ENCODE results near the gene ATR.
"Not testable (repeated sequence)": the region's sequence is repeated elsewhere in the genome, so short reads cannot be mapped to it uniquely, and the experiment has no call there.

ATR gene

DNA sequence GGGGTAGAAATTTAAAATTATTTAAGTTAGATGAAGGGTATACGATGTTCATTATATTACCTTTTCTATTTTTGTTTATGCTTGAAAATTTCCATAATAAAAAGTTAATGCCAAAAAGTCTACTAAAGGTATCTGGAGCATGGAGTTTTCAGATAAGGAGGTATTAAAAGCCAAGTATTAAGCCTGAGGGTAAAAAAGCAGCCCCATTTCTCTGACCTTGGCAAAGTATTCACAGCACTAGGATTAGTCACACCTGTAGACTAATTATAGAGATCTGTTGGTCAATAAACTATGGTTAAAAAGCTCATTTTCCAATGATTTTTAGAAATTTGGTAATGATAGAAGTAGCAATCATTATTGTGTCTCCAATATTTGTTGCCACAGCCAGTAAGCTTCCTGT is 153.8 kb downstream of the ATR start:
- peaks cover 14% of the 10 kb centered on the region for H3K36me3 ChIP-seq (ENCODE audit: insufficient read depth, low read length)

DNA sequence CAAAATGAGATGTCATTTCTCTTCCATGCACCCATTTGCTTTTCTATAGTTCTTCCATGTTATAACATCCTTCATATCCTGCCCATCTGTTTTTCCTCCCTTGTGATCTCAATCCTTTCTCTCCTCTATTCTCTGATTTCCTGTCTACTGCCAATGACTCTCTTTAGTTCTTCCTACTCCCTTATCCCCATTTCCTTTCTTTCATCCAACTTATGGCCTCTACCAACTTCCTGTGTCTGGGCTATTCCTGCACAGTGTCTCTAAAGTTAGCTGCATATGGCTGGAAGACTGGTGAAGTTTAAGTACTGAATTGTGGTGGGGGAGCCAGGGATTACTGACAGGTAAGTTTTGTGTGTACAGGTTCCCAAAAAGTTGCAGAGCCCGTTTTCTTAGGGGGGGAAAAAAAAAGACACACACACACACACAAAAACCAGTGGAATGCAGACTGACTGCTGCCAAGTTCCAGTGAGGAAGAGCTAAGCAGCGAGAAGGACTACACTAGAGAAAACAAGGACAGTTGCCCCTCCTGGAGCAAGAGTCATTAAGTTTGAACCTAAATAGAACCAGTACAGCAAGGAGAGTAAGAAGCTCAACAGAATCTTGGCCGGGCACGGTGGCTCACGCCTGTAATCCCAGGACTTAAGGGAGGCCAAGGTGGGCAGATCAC is 159.5 kb downstream of the ATR start:
- Histone ChIP-seq H3K9me3 (ENCODE audit: low read depth, low read length) (no peaks in the 10 kb centered on the region), H3K27ac (no peak overlapping the region), H3K36me3 (ENCODE audit: insufficient read depth, low read length) (peaks cover 24% of the 10 kb centered on the region), H3K4me3 (no peak overlapping the region), H3K9ac (ENCODE audit: insufficient read length) (no peak overlapping the region)
- no peak for TF ChIP-seq FOXP2 (optimal IDR thresholded peaks at IDR 0.05; ENCODE audit: control extremely low read depth, extremely low read length, insufficient read depth)
- TF ChIP-seq POLR2AphosphoS5 (IDR thresholded peaks at IDR 0.05; ENCODE audit: borderline replicate concordance, low read depth, low read length) = no peak
- no peak for TF ChIP-seq EZH2 (IDR thresholded peaks at IDR 0.05)
- no peak for DNase-seq (ENCODE audit: low read depth, low spot score)

More for the DNA sequence above, 153.8 kb downstream of the ATR start:
- Histone ChIP-seq H3K27ac (no peak overlapping the region), H3K9ac (ENCODE audit: insufficient read length) (no peak overlapping the region), H3K4me3 (no peak overlapping the region), H3K9me3 (ENCODE audit: low read depth, low read length) (no peaks in the 10 kb centered on the region)
- DNase-seq (ENCODE audit: low read depth, low spot score) = no peak
- TF ChIP-seq EZH2 (IDR thresholded peaks at IDR 0.05) (no peak), FOXP2 (optimal IDR thresholded peaks at IDR 0.05; ENCODE audit: control extremely low read depth, extremely low read length, insufficient read depth) (no peak), POLR2AphosphoS5 (IDR thresholded peaks at IDR 0.05; ENCODE audit: borderline replicate concordance, low read depth, low read length) (no peak)

DNA sequence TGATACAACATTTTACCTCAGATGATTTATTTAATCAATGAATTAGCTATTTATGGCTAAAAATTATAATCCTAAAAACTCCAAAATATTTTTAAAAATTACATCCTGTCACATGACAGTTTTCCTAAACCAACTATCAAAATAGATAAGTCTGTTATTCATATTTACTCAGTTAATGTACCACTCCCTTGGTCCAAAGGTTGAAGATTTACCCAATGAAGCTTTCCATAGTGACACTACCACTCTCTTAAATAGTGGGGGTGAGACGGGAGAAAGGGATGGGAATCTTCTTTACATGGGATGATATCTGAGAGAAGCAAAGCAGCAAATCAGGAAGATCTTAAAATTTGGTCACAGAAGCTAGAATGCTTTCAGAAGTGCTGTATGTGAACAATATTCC is 161.2 kb downstream of the ATR start:
- H3K9me3 ChIP-seq (ENCODE audit: low read depth, low read length) = no peaks in the 10 kb centered on the region
- H3K9ac ChIP-seq (ENCODE audit: insufficient read length) = no peak overlapping the region
- no peak overlapping the region for H3K27ac ChIP-seq
- peaks cover 20% of the 10 kb centered on the region for H3K36me3 ChIP-seq (ENCODE audit: insufficient read depth, low read length)
- no peak overlapping the region for H3K4me3 ChIP-seq
- DNase-seq (ENCODE audit: low read depth, low spot score) = no peak
- TF ChIP-seq EZH2 (IDR thresholded peaks at IDR 0.05) (no peak), FOXP2 (optimal IDR thresholded peaks at IDR 0.05; ENCODE audit: control extremely low read depth, extremely low read length, insufficient read depth) (no peak), POLR2AphosphoS5 (IDR thresholded peaks at IDR 0.05; ENCODE audit: borderline replicate concordance, low read depth, low read length) (no peak)

DNA sequence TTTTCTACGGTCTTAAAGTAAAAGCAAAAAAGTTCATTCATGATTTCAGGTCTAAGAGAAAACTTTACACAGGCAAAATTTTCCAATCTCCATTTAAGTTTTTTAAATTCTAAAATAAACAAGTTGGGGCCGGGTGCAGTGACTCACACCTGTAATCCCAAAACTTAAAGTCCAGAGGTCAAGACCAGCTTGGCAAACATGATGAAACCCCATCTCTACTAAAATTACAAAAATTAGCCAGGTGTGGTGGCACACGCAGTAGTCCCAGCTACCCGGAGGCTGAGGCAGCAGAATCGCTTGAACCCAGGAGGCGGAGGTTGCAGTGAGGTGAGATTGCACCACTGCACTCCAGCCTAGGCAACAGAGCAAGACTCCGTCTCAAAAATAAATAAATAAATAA is 178.0 kb downstream of the ATR start:
- H3K9me3 ChIP-seq (ENCODE audit: low read depth, low read length); DNase-seq (ENCODE audit: low read depth, low spot score); H3K4me3 ChIP-seq; H3K27ac ChIP-seq; H3K9ac ChIP-seq (ENCODE audit: insufficient read length): not testable (repeated sequence)
- peaks cover 26% of the 10 kb centered on the region for H3K36me3 ChIP-seq (ENCODE audit: insufficient read depth, low read length)

Measured in SK-N-MC (cell line).